GM18519 (cell line): ENCODE data around the gene ADGRD2.

Experiments used
- ATAC-seq: cut with Tn5 transposase; IDR thresholded peaks from one replicate; pipeline ENCODE4 v1.9.1; 2021; ENCODE audit warnings: mild to moderate bottlenecking, moderate library complexity; ENCODE audit not compliant: unreplicated experiment, low FRiP score

Gene ADGRD2

GRCh38 chr9:124454791-124455443, 4.7 kb downstream of the ADGRD2 start:
- ATAC-seq: no peak

- no peak for ATAC-seq
Measured at GRCh38 chr9:124455820-124456219, 5.6 kb downstream of the ADGRD2 start.

DNA sequence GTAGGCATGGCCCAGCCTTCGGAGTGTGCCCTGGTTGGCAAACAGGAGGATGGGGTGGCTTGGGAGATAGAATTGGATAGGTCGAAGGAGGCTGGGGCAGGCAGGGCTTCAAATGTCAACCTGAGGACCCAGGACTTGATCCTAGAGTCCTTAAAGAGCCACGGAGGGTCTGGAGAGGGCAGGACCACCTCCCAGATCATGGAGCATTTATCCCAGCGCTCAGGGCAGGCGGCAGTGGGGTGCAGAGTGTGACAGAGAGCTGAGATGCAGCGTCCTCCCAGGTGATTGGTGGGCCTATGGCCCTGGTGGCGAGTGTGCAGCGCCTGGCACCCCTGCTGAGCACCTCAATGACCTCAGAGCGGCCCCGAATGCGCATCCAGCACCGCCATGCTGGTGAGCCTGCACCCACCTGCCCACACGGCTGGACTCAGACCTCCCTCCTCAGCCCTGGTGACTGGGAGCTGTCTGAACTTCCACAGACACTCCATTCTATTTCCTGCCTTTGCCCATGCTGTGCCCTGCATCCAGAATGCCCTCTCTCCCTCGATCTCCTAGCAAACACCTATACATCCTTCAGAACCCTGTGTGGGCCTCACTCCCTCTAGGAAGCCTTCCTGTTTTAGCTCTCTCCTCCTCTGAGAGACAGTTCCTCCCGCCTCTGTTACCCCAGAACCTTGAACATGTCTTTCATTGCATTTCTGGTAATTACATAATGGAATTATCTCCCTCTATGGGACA, 6.3 kb downstream of the ADGRD2 start:
- ATAC-seq: no peak

DNA sequence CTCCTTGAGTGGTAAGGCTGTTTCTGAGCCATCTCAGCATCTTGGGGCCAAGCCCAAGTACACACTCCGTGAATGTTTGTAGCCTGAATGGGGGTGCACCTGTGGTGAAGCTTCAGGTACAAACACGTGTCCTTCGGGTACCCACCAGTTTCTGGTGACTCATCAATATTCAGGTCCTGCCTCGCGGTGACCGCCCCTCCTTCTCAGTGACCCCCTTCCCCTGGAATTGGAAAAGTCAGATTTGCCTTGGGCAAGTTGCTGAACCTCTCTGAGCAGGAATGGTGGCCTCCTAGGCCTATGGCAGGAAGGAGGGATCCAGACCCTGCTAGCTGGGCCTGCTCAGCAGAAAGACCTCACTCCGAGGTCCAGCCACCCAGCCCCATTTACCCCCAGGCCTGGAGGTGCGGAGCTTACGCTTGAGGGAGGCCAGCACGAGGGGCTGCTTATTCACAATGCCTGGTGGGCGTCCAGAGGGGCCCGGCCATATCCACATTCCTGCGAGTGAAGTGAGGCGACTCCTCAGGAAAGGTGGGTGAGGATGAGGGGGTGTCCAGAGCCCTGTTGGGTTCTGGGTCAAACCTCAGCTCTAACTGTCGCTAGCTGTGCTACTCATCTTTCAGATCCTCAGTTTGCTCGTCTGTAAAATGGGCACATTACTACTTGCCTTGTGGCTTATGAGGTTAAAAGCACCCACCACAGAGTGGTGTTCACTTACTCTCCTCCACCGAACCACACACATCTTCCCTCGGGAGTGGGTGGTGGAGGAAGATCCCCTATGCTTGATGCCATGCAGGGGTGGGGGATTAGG, 7.0 kb downstream of the ADGRD2 start:
- no peak for ATAC-seq

- no peak for ATAC-seq
Measured at GRCh38 chr9:124457887-124458431, 7.7 kb downstream of the ADGRD2 start.

DNA sequence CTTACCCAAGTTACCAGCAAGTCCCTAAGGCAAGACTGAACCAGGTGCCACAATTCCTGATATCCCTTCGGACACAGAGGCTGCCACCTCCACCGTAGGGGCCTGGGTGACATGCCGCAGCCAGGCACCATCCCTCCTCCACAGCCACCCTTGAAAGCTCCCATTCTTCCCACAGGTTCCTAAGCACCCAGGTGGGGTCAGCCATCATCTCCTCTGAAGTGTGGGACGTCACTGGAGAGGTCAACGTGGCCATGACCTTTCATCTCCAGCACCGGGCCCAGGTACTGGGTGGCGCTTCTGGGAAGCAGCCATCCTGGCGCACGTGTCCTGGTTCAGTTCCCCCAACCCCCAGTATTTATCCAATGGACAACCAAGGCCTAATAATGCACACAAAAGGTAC, 8.2 kb downstream of the ADGRD2 start:
- no peak for ATAC-seq

DNA sequence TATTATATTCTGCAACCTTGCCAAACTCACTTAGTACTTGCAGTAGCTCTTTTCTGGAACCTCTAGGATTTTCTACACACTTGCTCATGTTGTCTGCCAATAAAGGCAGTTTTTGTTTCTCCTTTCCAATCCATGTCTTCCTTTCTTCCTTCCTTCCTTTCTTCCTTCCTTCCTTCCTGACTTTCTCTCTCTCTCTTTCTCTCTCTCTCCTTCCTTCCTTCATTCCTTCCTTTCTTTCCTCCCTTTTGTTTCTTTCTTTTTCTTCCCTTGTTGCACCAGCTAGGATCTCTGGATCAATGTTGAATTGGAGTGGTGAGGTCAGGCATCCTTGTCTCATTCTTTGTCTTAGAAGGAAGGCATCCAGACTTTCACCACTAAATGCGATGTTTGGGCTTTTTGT, 12.5 kb downstream of the ADGRD2 start:
- ATAC-seq: no peak

GRCh38 chr9:124465736-124466135, 15.5 kb downstream of the ADGRD2 start:
- ATAC-seq: no peak

GRCh38 chr9:124467410-124468060, 17.3 kb downstream of the ADGRD2 start:
- ATAC-seq: no peak

GRCh38 chr9:124468061-124468740, 17.9 kb downstream of the ADGRD2 start:
- no peak for ATAC-seq

DNA sequence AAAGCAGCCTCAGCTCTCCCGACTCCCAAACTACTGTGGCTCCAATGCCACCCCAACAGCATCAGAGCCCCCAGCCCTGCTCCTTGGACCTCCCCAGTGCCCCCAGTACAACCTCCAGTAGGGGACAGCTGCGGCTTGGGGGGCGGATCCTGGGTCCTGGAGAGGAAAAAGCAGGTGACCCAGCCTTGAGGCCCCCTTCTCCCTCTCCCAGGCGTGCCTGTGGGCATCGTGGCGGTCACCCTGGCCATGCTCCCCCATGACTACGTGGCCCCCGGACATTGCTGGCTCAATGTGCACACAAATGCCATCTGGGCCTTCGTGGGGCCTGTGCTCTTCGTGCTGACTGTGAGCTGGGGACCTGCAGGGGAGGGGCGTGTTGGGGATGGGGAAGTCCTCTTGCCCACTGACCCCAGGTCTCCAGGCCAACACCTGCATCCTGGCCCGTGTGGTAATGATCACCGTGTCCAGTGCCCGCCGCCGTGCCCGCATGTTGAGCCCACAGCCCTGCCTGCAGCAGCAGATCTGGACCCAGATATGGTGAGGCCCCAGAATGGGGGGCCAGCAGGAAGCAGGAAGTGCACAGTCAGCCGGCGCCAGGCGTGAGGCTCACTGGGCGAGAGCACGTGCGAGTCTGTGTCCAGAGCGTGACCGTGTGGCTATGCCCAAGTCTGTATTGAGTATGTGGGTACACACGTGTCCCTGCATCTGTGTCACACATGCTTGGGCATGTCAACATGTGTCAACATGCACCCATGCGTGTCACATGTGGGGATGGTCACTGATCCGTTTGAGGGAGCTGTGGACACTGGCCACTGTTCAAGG, 19.0 kb downstream of the ADGRD2 start:
- no peak for ATAC-seq

GRCh38 chr9:124470306-124470705, 20.1 kb downstream of the ADGRD2 start:
- no peak for ATAC-seq

- ATAC-seq: no peak
Measured at GRCh38 chr9:124470726-124471125, 20.5 kb downstream of the ADGRD2 start.

DNA sequence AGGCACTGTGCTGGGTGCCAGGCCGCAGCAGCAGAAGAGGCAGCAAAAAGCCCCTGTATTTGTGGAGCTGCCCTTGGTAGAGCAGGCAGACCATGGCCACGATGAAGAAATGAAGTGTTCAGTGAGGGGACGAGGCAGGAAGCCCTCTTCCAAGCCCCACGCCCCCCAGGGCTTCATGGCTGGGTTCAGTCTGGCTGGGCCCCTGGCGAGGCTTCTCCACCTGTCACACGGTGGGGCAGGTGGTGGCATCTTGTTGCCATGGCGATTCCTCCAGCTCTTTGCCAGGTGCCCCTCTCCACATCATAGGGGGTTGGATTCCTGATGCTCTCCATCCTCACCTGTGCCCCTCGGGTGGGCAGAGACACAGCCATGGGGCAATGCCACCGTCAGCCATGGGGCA, 21.5 kb downstream of the ADGRD2 start:
- ATAC-seq: no peak

DNA sequence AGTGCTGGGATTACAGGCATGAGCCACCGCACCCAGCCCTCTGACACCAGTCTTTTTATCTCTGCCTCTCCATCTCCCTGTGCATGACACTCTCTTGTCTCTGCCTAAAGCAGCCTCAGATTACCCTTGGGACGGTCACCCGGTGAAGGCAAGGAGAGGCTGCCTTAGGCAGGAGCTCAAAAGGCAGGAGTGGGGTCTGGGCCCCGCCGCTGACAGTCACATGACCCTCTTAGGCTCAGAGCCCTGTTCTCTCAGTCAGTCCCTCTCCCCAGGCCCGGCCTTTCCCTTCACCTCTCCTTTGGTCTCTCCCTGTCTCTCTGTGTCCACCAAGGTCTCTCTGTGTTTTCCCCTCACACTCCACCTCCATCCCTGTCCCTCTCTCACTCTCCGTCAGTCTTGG, 22.5 kb downstream of the ADGRD2 start:
- ATAC-seq: no peak

DNA sequence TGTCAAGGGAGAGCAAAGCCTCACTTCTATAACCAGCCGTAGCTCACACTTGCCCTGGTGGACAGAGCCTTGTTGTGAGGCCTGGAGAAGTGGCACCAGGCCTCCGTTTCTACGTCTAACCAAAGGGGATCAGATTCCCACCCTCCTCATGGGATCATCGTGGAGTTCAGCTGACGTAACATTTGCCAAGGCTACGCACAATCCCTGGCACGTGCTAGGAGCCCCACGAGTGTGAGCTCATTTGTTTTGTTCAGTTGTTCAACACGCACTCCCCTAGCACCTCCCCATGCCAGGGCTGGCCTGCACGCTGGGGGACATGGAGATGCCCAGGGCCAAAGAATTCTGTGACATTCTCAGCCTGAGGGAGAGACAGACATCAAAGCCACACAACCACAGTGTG, 23.1 kb downstream of the ADGRD2 start:
- no peak for ATAC-seq

GRCh38 chr9:124474151-124474550, 23.9 kb downstream of the ADGRD2 start:
- ATAC-seq: no peak

- no peak for ATAC-seq
Measured at GRCh38 chr9:124475158-124475867, 25.1 kb downstream of the ADGRD2 start.
